ENCODE data around the gene TRIM49.
"Not testable (repeated sequence)": the region's sequence is repeated elsewhere in the genome, so short reads cannot be mapped to it uniquely, and the experiment has no call there.

DNA sequence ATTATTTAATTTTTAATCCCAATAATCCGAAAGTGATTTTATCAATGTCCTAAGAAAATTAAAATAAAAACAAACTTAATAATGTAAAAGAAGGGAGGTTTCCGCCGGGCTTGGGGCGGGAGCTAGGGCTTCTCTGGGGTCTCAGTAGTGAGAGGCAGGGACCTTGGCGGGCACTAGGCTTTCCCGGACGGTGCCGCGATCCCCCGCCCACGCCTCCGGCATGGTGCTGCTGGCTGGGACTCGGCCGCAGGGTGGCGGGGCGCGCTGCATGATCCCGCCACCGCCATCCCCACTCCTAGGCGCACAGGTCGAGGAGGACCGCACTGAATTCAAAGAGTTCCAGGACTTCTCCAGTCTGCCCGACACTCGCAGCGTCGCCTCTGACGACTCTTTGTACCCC lies 22.6 kb downstream of the TRIM49 start:
- TF ChIP-seq, protein P1, sequence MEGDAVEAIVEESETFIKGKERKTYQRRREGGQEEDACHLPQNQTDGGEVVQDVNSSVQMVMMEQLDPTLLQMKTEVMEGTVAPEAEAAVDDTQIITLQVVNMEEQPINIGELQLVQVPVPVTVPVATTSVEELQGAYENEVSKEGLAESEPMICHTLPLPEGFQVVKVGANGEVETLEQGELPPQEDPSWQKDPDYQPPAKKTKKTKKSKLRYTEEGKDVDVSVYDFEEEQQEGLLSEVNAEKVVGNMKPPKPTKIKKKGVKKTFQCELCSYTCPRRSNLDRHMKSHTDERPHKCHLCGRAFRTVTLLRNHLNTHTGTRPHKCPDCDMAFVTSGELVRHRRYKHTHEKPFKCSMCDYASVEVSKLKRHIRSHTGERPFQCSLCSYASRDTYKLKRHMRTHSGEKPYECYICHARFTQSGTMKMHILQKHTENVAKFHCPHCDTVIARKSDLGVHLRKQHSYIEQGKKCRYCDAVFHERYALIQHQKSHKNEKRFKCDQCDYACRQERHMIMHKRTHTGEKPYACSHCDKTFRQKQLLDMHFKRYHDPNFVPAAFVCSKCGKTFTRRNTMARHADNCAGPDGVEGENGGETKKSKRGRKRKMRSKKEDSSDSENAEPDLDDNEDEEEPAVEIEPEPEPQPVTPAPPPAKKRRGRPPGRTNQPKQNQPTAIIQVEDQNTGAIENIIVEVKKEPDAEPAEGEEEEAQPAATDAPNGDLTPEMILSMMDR (IDR thresholded peaks at IDR 0.05; ENCODE audit: insufficient read depth, low read length, poor library complexity, severe bottlenecking) = not testable (repeated sequence)
- TF ChIP-seq EZH2phosphoT487 (conservative IDR thresholded peaks at IDR 0.05; ENCODE audit: low read length) = not testable (repeated sequence)
